ENCODE measurements around the gene FAM131B.

Gene FAM131B

GRCh38 chr7:143337216-143337615 lies 25.3 kb downstream of the FAM131B start:
- no peaks in the 10 kb centered on the region for H3K4me1 Mint-ChIP-seq (ENCODE audit: low read depth)
- no peaks in the 10 kb centered on the region for H3K9me3 Mint-ChIP-seq (ENCODE audit: low read depth)
- no peak overlapping the region for H3K4me3 Mint-ChIP-seq
- peaks cover 2% of the 10 kb centered on the region for H3K27me3 Mint-ChIP-seq
- no peaks in the 10 kb centered on the region for H3K36me3 Mint-ChIP-seq
- H3K27ac Mint-ChIP-seq: no peak overlapping the region

- Mint-ChIP-seq H3K4me1 (ENCODE audit: low read depth) (no peaks in the 10 kb centered on the region), H3K9me3 (ENCODE audit: low read depth) (no peaks in the 10 kb centered on the region), H3K4me3 (no peak overlapping the region), H3K36me3 (no peaks in the 10 kb centered on the region), H3K27ac (no peak overlapping the region), H3K27me3 (no peaks in the 10 kb centered on the region)
Measured at GRCh38 chr7:143334244-143334643, 28.3 kb downstream of the FAM131B start.

GRCh38 chr7:143331179-143331801 lies 31.2 kb downstream of the FAM131B start:
- Mint-ChIP-seq H3K4me1 (ENCODE audit: low read depth) (no peaks in the 10 kb centered on the region), H3K36me3 (no peaks in the 10 kb centered on the region), H3K4me3 (no peak overlapping the region), H3K27ac (no peak overlapping the region), H3K27me3 (no peaks in the 10 kb centered on the region), H3K9me3 (ENCODE audit: low read depth) (no peaks in the 10 kb centered on the region)

- Mint-ChIP-seq H3K4me3 (no peak overlapping the region), H3K27me3 (no peaks in the 10 kb centered on the region), H3K27ac (no peak overlapping the region), H3K4me1 (ENCODE audit: low read depth) (peaks cover 8% of the 10 kb centered on the region), H3K36me3 (no peaks in the 10 kb centered on the region), H3K9me3 (ENCODE audit: low read depth) (no peaks in the 10 kb centered on the region)
Measured at GRCh38 chr7:143329471-143330170, 32.9 kb downstream of the FAM131B start.

- Mint-ChIP-seq H3K36me3 (no peaks in the 10 kb centered on the region), H3K27me3 (no peaks in the 10 kb centered on the region), H3K9me3 (ENCODE audit: low read depth) (no peaks in the 10 kb centered on the region), H3K4me3 (no peak overlapping the region), H3K27ac (no peak overlapping the region), H3K4me1 (ENCODE audit: low read depth) (peaks cover 8% of the 10 kb centered on the region)
Measured at GRCh38 chr7:143327903-143328302, 34.6 kb downstream of the FAM131B start.

- Mint-ChIP-seq H3K27me3 (no peaks in the 10 kb centered on the region), H3K27ac (no peak overlapping the region), H3K36me3 (no peaks in the 10 kb centered on the region), H3K4me3 (no peak overlapping the region), H3K4me1 (ENCODE audit: low read depth) (peaks cover 8% of the 10 kb centered on the region), H3K9me3 (ENCODE audit: low read depth) (no peaks in the 10 kb centered on the region)
Measured at GRCh38 chr7:143325240-143325639, 37.3 kb downstream of the FAM131B start.

GRCh38 chr7:143323653-143324052 lies 38.9 kb downstream of the FAM131B start:
- H3K27ac Mint-ChIP-seq: no peak overlapping the region
- no peaks in the 10 kb centered on the region for H3K27me3 Mint-ChIP-seq
- H3K4me3 Mint-ChIP-seq: no peak overlapping the region
- H3K36me3 Mint-ChIP-seq: no peaks in the 10 kb centered on the region
- H3K4me1 Mint-ChIP-seq (ENCODE audit: low read depth): peaks cover 8% of the 10 kb centered on the region
- no peaks in the 10 kb centered on the region for H3K9me3 Mint-ChIP-seq (ENCODE audit: low read depth)

- no peaks in the 10 kb centered on the region for H3K27me3 Mint-ChIP-seq
Measured at GRCh38 chr7:143322760-143323633, 39.5 kb downstream of the FAM131B start.

GRCh38 chr7:143321734-143322133 lies 40.8 kb downstream of the FAM131B start:
- Mint-ChIP-seq H3K27ac (no peak overlapping the region), H3K9me3 (ENCODE audit: low read depth) (no peaks in the 10 kb centered on the region), H3K4me3 (no peak overlapping the region), H3K27me3 (no peaks in the 10 kb centered on the region), H3K36me3 (no peaks in the 10 kb centered on the region), H3K4me1 (ENCODE audit: low read depth) (peaks cover 8% of the 10 kb centered on the region)

More at GRCh38 chr7:143322760-143323633, 39.5 kb downstream of the FAM131B start:
- H3K4me3 Mint-ChIP-seq: no peak overlapping the region
- H3K9me3 Mint-ChIP-seq (ENCODE audit: low read depth): no peaks in the 10 kb centered on the region
- no peaks in the 10 kb centered on the region for H3K36me3 Mint-ChIP-seq
- H3K27ac Mint-ChIP-seq: no peak overlapping the region
- peaks cover 8% of the 10 kb centered on the region for H3K4me1 Mint-ChIP-seq (ENCODE audit: low read depth)

GRCh38 chr7:143321242-143321641 lies 41.3 kb downstream of the FAM131B start:
- H3K4me3 Mint-ChIP-seq: no peak overlapping the region
- no peaks in the 10 kb centered on the region for H3K9me3 Mint-ChIP-seq (ENCODE audit: low read depth)
- no peak overlapping the region for H3K27ac Mint-ChIP-seq
- no peaks in the 10 kb centered on the region for H3K27me3 Mint-ChIP-seq
- H3K36me3 Mint-ChIP-seq: no peaks in the 10 kb centered on the region
- H3K4me1 Mint-ChIP-seq (ENCODE audit: low read depth): peaks cover 8% of the 10 kb centered on the region

GRCh38 chr7:143320620-143321019 lies 41.9 kb downstream of the FAM131B start:
- Mint-ChIP-seq H3K9me3 (ENCODE audit: low read depth) (no peaks in the 10 kb centered on the region), H3K4me3 (no peak overlapping the region), H3K27ac (no peak overlapping the region), H3K4me1 (ENCODE audit: low read depth) (peaks cover 6% of the 10 kb centered on the region), H3K36me3 (no peaks in the 10 kb centered on the region), H3K27me3 (no peaks in the 10 kb centered on the region)

- no peaks in the 10 kb centered on the region for H3K4me1 Mint-ChIP-seq (ENCODE audit: low read depth)
Measured at GRCh38 chr7:143318661-143319060, 43.9 kb downstream of the FAM131B start.

GRCh38 chr7:143316492-143316891 lies 46.0 kb downstream of the FAM131B start:
- Mint-ChIP-seq H3K9me3 (ENCODE audit: low read depth) (no peaks in the 10 kb centered on the region), H3K36me3 (peaks cover 3% of the 10 kb centered on the region), H3K27ac (no peak overlapping the region), H3K4me1 (ENCODE audit: low read depth) (peaks cover 1% of the 10 kb centered on the region), H3K4me3 (no peak overlapping the region), H3K27me3 (no peaks in the 10 kb centered on the region)

More at GRCh38 chr7:143318661-143319060, 43.9 kb downstream of the FAM131B start:
- Mint-ChIP-seq H3K27me3 (no peaks in the 10 kb centered on the region), H3K9me3 (ENCODE audit: low read depth) (no peaks in the 10 kb centered on the region), H3K27ac (no peak overlapping the region), H3K36me3 (peaks cover 3% of the 10 kb centered on the region), H3K4me3 (no peak overlapping the region)

- peaks cover 3% of the 10 kb centered on the region for H3K36me3 Mint-ChIP-seq
- no peaks in the 10 kb centered on the region for H3K27me3 Mint-ChIP-seq
- H3K4me3 Mint-ChIP-seq: no peak within 1 kb of the TSS
- H3K9me3 Mint-ChIP-seq (ENCODE audit: low read depth): no peaks in the 10 kb centered on the region
- H3K4me1 Mint-ChIP-seq (ENCODE audit: low read depth): peaks cover 7% of the 10 kb centered on the region
- H3K27ac Mint-ChIP-seq: no peak within 1 kb of the TSS
Measured at GRCh38 chr7:143315776-143316175, 46.7 kb downstream of the FAM131B start, which contains the start of gene CLCN1. Gene CLCN1 (plus strand): TSS chr7:143316111. CDS start chr7:143316213, 102 bp downstream.

- Mint-ChIP-seq H3K36me3 (peaks cover 5% of the 10 kb centered on the region), H3K4me3 (no peak overlapping the region), H3K4me1 (ENCODE audit: low read depth) (peaks cover 20% of the 10 kb centered on the region), H3K9me3 (ENCODE audit: low read depth) (no peaks in the 10 kb centered on the region), H3K27me3 (no peaks in the 10 kb centered on the region), H3K27ac (no peak overlapping the region)
Measured at GRCh38 chr7:143314127-143314526, 48.4 kb downstream of the FAM131B start.

Measured in activated naive CD8-positive, alpha-beta T cell (primary cell).